Vagina (tissue), 2 donors: Measurements from ENCODE around the gene RAD51AP1.

ENCODE experiments used
- POLR2A ChIP-seq, 2 donors: fragments of 450-650 bp; IDR thresholded peaks; one replicate each; pipeline ENCODE4 v1.6.1; 2017; ENCODE audit warnings: antibody characterized with exemption in 2 of 2, mild to moderate bottlenecking in 2 of 2, moderate library complexity in 2 of 2
- POLR2AphosphoS5 ChIP-seq, 2 donors: sonication (generic); formaldehyde crosslinking; IDR thresholded peaks; one replicate each; pipeline ENCODE4 v1.9.0; 2017; ENCODE audit warnings: antibody characterized with exemption in 2 of 2, mild to moderate bottlenecking in 2 of 2, low read depth in 1 of 2; ENCODE audit not compliant: insufficient read depth in 1 of 2
- TF ChIP-seq, protein P1 (sequence below), 3 experiments: fragments of 450-650 bp in 2 of 3; fragments of 200-600 bp in 1 of 3; sonication (generic) in 1 of 3; IDR thresholded peaks; one replicate each; pipeline ENCODE4 v1.5.1; 2017 to 2019; ENCODE audit warnings: antibody characterized with exemption in 3 of 3, mild to moderate bottlenecking in 2 of 3, moderate library complexity in 2 of 3

DNA sequence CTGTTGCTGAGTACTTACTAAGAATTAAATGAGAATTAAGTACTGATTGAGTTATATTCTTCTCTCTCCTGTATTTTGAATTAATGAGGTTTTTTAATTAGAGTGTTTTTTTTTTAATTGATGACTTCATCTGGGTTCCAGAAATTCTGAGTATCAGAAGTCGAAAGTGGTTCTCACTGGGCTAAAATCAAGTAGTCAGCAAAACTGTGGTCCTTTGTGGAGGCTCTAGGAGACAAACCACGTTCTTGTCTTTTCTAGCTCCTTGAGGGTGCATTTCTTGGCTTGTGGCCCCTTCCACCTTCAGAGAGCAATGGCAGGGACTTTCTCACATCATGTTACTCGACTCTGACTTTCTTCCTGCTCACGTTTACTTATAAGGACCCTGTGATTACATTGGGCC is 15.3 kb downstream of the RAD51AP1 start:
- TF ChIP-seq, protein P1, sequence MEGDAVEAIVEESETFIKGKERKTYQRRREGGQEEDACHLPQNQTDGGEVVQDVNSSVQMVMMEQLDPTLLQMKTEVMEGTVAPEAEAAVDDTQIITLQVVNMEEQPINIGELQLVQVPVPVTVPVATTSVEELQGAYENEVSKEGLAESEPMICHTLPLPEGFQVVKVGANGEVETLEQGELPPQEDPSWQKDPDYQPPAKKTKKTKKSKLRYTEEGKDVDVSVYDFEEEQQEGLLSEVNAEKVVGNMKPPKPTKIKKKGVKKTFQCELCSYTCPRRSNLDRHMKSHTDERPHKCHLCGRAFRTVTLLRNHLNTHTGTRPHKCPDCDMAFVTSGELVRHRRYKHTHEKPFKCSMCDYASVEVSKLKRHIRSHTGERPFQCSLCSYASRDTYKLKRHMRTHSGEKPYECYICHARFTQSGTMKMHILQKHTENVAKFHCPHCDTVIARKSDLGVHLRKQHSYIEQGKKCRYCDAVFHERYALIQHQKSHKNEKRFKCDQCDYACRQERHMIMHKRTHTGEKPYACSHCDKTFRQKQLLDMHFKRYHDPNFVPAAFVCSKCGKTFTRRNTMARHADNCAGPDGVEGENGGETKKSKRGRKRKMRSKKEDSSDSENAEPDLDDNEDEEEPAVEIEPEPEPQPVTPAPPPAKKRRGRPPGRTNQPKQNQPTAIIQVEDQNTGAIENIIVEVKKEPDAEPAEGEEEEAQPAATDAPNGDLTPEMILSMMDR (IDR thresholded peaks at IDR 0.05): no peak
- no peak for TF ChIP-seq POLR2A (IDR thresholded peaks at IDR 0.05)
- no peak for TF ChIP-seq POLR2AphosphoS5 (IDR thresholded peaks at IDR 0.05; ENCODE audit: insufficient read depth in 1 of 2, low read depth in 1 of 2)
